Measurements from ENCODE around the gene DDX56. TPM values are rescaled to one million over a fixed set of nuclear protein-coding genes. Genes with fewer than 3 reads are reported as not detected.
"Not testable (repeated sequence)": the region's sequence is repeated elsewhere in the genome, so short reads cannot be mapped to it uniquely, and the experiment has no call there.

The DDX56 gene
- total RNA-seq, 2 donors from 2014 or later, result 32.2 to 54.1 TPM

DNA sequence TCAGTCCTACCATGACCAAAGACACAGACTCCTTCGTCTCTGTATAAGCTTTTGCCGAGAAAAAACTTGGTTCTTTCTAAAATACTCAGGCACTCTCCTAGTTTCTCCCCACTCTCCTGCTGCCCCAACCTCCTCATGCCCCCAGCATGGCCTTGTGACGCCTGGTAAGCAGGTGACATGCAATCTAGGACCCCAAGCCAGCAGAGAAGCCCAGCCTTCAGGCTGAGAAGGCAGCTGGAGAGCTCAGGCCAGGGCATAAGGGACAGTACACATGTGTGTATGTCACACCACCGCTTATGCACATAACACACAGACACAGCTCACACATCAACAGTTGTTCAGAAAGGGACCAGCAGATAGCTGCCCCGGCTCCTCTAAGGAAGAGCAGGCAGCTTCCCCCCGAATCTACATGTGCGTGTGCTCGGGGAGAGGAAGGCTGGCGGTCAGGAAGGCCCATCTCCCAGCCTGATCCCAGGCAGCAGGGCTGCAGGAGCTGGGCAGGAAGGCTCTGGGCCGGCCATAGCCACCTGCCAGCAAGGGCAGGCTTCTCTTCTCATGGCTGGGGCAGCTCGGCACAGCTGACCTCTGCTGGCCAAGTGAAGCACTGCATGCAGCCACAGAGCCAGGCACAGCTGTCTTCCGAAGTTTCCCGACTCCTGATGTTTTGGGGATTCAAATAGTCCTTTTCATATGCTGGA lies 8.5 kb downstream of the DDX56 start:
- no peaks in the 10 kb centered on the region for H3K9me3 ChIP-seq
- WGBS, 2 donors, result 57 to 87% methylated on average over 9 to 13 of the region's 13 CpGs
- peak; percentile 86 for ATAC-seq
- H3K36me3 ChIP-seq (replicated peaks in 1 of 2; ENCODE audit: insufficient read depth in 1 of 2, low read depth in 2 of 2), result peaks cover 17 to 32% of the 10 kb centered on the region in 2 donors
- DNase-seq, result peak; percentile 70 to 78 (median 74)
- peaks cover 7% of the 10 kb centered on the region for H3K4me1 ChIP-seq
- no peak for TF ChIP-seq POLR2A (IDR thresholded peaks at IDR 0.05)
- TF ChIP-seq, protein P1, sequence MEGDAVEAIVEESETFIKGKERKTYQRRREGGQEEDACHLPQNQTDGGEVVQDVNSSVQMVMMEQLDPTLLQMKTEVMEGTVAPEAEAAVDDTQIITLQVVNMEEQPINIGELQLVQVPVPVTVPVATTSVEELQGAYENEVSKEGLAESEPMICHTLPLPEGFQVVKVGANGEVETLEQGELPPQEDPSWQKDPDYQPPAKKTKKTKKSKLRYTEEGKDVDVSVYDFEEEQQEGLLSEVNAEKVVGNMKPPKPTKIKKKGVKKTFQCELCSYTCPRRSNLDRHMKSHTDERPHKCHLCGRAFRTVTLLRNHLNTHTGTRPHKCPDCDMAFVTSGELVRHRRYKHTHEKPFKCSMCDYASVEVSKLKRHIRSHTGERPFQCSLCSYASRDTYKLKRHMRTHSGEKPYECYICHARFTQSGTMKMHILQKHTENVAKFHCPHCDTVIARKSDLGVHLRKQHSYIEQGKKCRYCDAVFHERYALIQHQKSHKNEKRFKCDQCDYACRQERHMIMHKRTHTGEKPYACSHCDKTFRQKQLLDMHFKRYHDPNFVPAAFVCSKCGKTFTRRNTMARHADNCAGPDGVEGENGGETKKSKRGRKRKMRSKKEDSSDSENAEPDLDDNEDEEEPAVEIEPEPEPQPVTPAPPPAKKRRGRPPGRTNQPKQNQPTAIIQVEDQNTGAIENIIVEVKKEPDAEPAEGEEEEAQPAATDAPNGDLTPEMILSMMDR (IDR thresholded peaks at IDR 0.05), result peak; percentile 91 to 97 (median 92)
- H3K4me3 ChIP-seq, result no peak overlapping the region
- intact Hi-C loops (cut with DNase I), result loop anchor here (10.0 kb wide), 1 partner anchor 330 kb away; no protein-coding TSS in a partner anchor
- no peak overlapping the region for H3K27ac ChIP-seq
- no peaks in the 10 kb centered on the region for H3K27me3 ChIP-seq

DNA sequence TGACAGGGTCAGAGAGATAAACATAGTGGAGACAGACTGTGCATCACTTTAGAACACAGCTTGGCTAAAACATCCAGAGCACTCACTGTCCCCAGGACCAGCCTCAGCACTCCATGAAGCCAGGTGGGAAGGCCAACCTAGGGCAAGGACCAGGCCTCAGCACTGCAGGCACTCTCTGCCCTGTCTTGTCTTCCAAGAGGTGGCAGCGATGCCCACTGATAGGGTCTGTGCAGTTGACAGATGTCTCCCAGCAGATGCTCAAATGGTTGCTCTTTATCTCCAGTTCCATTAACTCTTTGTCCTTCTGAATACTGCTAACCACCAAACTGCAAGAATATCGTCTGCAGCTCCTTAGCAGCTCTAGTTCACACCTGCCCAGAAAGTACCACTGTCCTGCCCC lies 9.1 kb downstream of the DDX56 start:
- H3K4me1 ChIP-seq, result peaks cover 7% of the 10 kb centered on the region
- ATAC-seq (no peak), DNase-seq (no peak)
- H3K9me3 ChIP-seq, result no peaks in the 10 kb centered on the region
- peaks cover 17 to 26% of the 10 kb centered on the region in 2 donors for H3K36me3 ChIP-seq (replicated peaks in 1 of 2; ENCODE audit: insufficient read depth in 1 of 2, low read depth in 2 of 2)
- H3K4me3 ChIP-seq, result no peak overlapping the region
- H3K27me3 ChIP-seq, result no peaks in the 10 kb centered on the region
- WGBS, 2 donors, result 85 to 88% methylated on average over 2 of the region's 2 CpGs
- no peak overlapping the region for H3K27ac ChIP-seq
- TF ChIP-seq, protein P1 (IDR thresholded peaks at IDR 0.05), result no peak
- TF ChIP-seq POLR2A (IDR thresholded peaks at IDR 0.05), result no peak
- intact Hi-C loops (cut with DNase I), result loop anchor here (10.0 kb wide), 1 partner anchor 330 kb away; no protein-coding TSS in a partner anchor

DNA sequence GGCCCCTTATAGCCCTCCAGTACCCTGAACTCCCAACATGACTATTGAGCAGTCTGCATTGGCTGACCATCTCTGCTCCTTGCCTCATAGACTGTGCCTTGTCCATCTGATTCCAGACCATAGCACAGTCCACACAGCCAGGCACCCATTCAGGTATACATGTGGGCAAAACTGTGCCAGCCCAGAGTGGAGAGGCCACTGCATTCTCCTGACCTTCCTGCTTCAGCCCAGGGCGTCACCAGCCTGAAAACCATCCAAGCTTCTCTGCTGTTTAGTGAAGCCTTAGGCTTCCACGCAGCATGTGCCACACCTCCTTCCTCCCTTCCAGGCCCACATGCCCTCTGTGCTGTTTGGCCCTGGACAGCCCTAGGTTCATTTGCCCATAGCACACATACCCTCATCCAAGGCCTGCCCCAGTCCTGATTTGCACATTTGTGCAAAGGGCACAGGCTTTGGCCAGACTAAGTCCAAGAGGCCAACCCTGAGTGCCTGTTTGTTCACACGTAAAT lies 10.5 kb downstream of the DDX56 start:
- Histone ChIP-seq H3K36me3 (replicated peaks in 1 of 2; ENCODE audit: insufficient read depth in 1 of 2, low read depth in 2 of 2) (peaks cover 12% of the 10 kb centered on the region in 2 donors), H3K4me3 (no peak overlapping the region), H3K4me1 (peaks cover 7% of the 10 kb centered on the region), H3K27me3 (no peaks in the 10 kb centered on the region), H3K9me3 (no peaks in the 10 kb centered on the region), H3K27ac (no peak overlapping the region)
- ATAC-seq (no peak), DNase-seq (no peak)
- WGBS, 2 donors, result 84 to 100% methylated on average over 3 of the region's 3 CpGs
- TF ChIP-seq, protein P1 (IDR thresholded peaks at IDR 0.05), result no peak
- TF ChIP-seq POLR2A (IDR thresholded peaks at IDR 0.05), result no peak
- intact Hi-C loops (cut with DNase I), result loop anchor here (10.0 kb wide), 1 partner anchor 328 kb away; no protein-coding TSS in a partner anchor

DNA sequence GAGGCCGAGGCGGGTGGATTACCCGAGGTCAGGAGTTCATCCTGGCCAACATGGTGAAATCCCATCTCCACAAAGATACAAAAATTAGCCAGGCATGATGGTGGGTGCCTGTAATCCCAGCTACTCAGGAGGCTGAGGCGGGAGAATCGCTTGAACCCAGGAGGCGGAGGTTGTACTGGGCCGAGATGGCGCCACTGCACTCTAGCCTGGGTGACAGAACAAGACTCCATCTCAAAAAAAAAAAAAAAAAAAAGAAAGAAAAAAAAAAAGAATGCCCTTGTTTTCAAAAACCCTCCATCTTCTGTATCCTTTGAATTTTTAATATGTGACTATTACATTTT lies 11.1 kb downstream of the DDX56 start:
- not testable (repeated sequence) for H3K4me3 ChIP-seq; ATAC-seq; H3K9me3 ChIP-seq; DNase-seq; H3K4me1 ChIP-seq; H3K27me3 ChIP-seq; H3K27ac ChIP-seq; H3K36me3 ChIP-seq (replicated peaks in 1 of 2; ENCODE audit: insufficient read depth in 1 of 2, low read depth in 2 of 2)
- WGBS, 2 donors, result 90 to 98% methylated on average over 5 to 8 of the region's 8 CpGs
- intact Hi-C loops (cut with DNase I), result loop anchor here (10.0 kb wide), 1 partner anchor 328 kb away; no protein-coding TSS in a partner anchor

DNA sequence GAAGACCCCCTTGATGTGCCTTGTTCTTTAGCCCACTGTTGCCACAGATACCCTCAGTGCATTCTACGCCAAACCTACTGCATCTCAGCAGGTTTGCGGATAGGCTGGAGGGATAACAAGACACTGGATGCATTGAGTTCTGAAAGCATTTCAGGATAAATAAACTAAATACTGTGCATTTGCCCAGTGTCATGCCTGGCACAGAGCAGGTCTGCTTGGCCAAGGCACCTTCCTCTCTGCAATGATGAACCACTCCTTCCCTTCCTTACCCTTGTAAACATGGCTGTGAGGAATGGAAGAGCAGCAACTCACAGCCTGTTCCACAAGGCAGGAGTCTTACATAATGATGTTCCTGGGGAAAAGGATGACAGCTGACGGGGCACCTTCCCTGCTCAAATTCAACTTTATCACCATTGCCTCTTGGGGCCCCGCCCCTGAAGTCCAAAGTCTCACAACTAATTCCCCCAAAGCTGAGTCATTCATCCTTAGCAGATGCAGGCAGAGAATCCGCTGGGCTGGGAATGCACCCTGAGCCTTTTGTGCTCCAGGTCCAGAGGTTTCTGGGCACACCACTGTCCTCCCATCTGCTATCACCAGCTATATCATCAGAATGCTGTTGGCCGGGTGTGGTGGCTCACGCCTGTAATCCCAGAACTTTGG lies 11.6 kb downstream of the DDX56 start:
- DNase-seq (peak in 2 of 4 donors; percentile 22 to 36), ATAC-seq (no peak)
- intact Hi-C loops (cut with DNase I), result loop anchor here (10.0 kb wide), 1 partner anchor 327 kb away; no protein-coding TSS in a partner anchor
- TF ChIP-seq, protein P1 (IDR thresholded peaks at IDR 0.05), result no peak
- no peak for TF ChIP-seq POLR2A (IDR thresholded peaks at IDR 0.05)
- Histone ChIP-seq H3K4me1 (peaks cover 7% of the 10 kb centered on the region), H3K4me3 (no peak overlapping the region), H3K9me3 (no peaks in the 10 kb centered on the region), H3K36me3 (replicated peaks in 1 of 2; ENCODE audit: insufficient read depth in 1 of 2, low read depth in 2 of 2) (peaks cover under 1 to 3% of the 10 kb centered on the region in 2 donors), H3K27me3 (no peaks in the 10 kb centered on the region), H3K27ac (no peak overlapping the region)
- 62 to 65% methylated on average over 5 to 7 of the region's 7 CpGs for WGBS, 2 donors
